HepG2 (cell line): ENCODE results near the gene SEC24D. TPM values are rescaled to one million over a fixed set of nuclear protein-coding genes. Genes with fewer than 3 reads are reported as not detected.

Experiments used
- ATAC-seq: fragments of 200-7000 bp; cut with Tn5 transposase; 3 replicates; pipeline ENCODE4 v1.9.1; 2020; ENCODE audit warnings: mild to moderate bottlenecking, moderate library complexity
- BruUV-seq: library from RNA; stranded (reverse); fragments of 400-500 nt; replicated peaks from 2 replicates; lab custom pipeline; 2021; lab: Mats Ljungman, UMichigan
- CTCF ChIA-PET: fragments of 300-600 bp; formaldehyde crosslinking; extraction: SDS; loops from one replicate; lab custom pipeline; 2021; ENCODE audit warnings: low total read pairs, inconsistent platforms, low intra/inter-chr PET ratio; lab: Yijun Ruan, JAX
- POLR2A ChIA-PET: fragments of 350-600 bp; sonication (Branson Sonifier 250); formaldehyde crosslinking; loops from one replicate; lab custom pipeline; 2020; ENCODE audit warnings: antibody characterized with exemption, inconsistent platforms; lab: Yijun Ruan, JAX
- DNase-seq: peaks from one replicate; pipeline ENCODE4 v3.0.0-alpha.2; 2015; ENCODE audit warnings: low spot score
- FAIRE-seq: peaks from 3 replicates; lab custom pipeline; 2011; peaks lifted over from hg19 to GRCh38; lab: Jason Lieb, UNC
- H2AFZ ChIP-seq: one replicate; pipeline ENCODE4 v1.6.1; 2011; ENCODE audit warnings: low read length, inconsistent platforms
- H3K27ac ChIP-seq: fragments of 300-600 bp; 3 replicates; pipeline ENCODE4 v1.8.0; 2011; ENCODE audit warnings: mixed run types, mild to moderate bottlenecking, mixed read lengths, low read length, inconsistent platforms; ENCODE audit not compliant: insufficient read depth; ENCODE audit errors: extremely low read length
- H3K27me3 ChIP-seq, 2 experiments: fragments of 200-600 bp in 1 of 2; 2 replicates in 1 of 2; 3 replicates in 1 of 2; pipeline versions ENCODE4 v1.6.0 to v1.8.0; 2011; ENCODE audit warnings: low read length in 2 of 2, mild to moderate bottlenecking in 2 of 2, moderate library complexity in 2 of 2, inconsistent platforms in 1 of 2; ENCODE audit not compliant: insufficient read depth in 2 of 2, control insufficient read depth in 1 of 2
- H3K36me3 ChIP-seq, 2 experiments: fragments of 200-600 bp in 1 of 2; replicated peaks in 1 of 2; 2 replicates in 1 of 2; 3 replicates in 1 of 2; pipeline versions ENCODE4 v1.5.1 to v1.8.0; 2011; ENCODE audit warnings: low read length in 2 of 2, inconsistent platforms in 1 of 2; ENCODE audit not compliant: insufficient read depth in 2 of 2, control insufficient read depth in 1 of 2
- H3K4me1 ChIP-seq: 2 replicates; pipeline ENCODE4 v1.5.1; 2012; ENCODE audit warnings: low read length, inconsistent platforms; ENCODE audit not compliant: insufficient read depth
- H3K4me2 ChIP-seq: 2 replicates; pipeline ENCODE4 v1.6.0; 2011; ENCODE audit warnings: low read depth, low read length, inconsistent platforms
- H3K4me3 ChIP-seq, 3 experiments: fragments of 200-600 bp in 1 of 3; sonication (generic), shearing (Covaris generic) in 1 of 3; replicated peaks in 1 of 3; 2 replicates each; pipeline ENCODE4 v1.5.1; 2011 to 2016; ENCODE audit warnings: low read length in 3 of 3, inconsistent platforms in 2 of 3, low read depth in 2 of 3, mild to moderate bottlenecking in 2 of 3, control low read depth in 1 of 3, mixed read lengths in 1 of 3; ENCODE audit not compliant: insufficient read depth in 1 of 3
- H3K79me2 ChIP-seq: one replicate; pipeline ENCODE4 v1.6.1; 2011; ENCODE audit warnings: low read length, inconsistent platforms; ENCODE audit not compliant: insufficient read depth
- H3K9ac ChIP-seq: 2 replicates; pipeline ENCODE4 v1.6.0; 2011; ENCODE audit warnings: mild to moderate bottlenecking, low read depth, low read length, inconsistent platforms; ENCODE audit not compliant: insufficient read depth
- H3K9me3 ChIP-seq: 2 replicates; pipeline ENCODE4 v1.5.1; 2012; ENCODE audit warnings: mild to moderate bottlenecking, low read length
- H4K20me1 ChIP-seq: 2 replicates; pipeline ENCODE4 v1.6.0; 2011; ENCODE audit warnings: inconsistent platforms, mild to moderate bottlenecking, low read length, moderate library complexity; ENCODE audit not compliant: insufficient read depth
- ESRRA ChIP-seq: sonication (generic); formaldehyde crosslinking; IDR thresholded peaks from 2 replicates; pipeline ENCODE4 v1.5.1; 2020; ENCODE audit warnings: mild to moderate bottlenecking, low read depth, missing genetic modification reagents
- GZF1 ChIP-seq: sonication (generic); formaldehyde crosslinking; IDR thresholded peaks from 2 replicates; pipeline ENCODE4 v1.5.1; 2020; ENCODE audit warnings: mild to moderate bottlenecking, missing genetic modification reagents
- HNF1B ChIP-seq: sonication (generic); formaldehyde crosslinking; IDR thresholded peaks from 2 replicates; pipeline ENCODE4 v1.5.1; 2020; ENCODE audit warnings: mild to moderate bottlenecking, moderate library complexity, missing genetic modification reagents
- KDM1A ChIP-seq: IDR thresholded peaks from 2 replicates; pipeline ENCODE4 v1.6.1; 2016; ENCODE audit warnings: missing compliant biosample characterization
- MAX ChIP-seq: IDR thresholded peaks from 2 replicates; pipeline ENCODE4 v1.6.1; 2012; ENCODE audit warnings: inconsistent platforms
- MBNL3 ChIP-seq: fragments of 250-450 bp; sonication (Bioruptor Pico); conservative IDR thresholded peaks from 2 replicates; pipeline ENCODE4 v1.8.0; 2022; ENCODE audit warnings: mild to moderate bottlenecking, inconsistent platforms
- NFE2 ChIP-seq: sonication (generic); formaldehyde crosslinking; IDR thresholded peaks from 2 replicates; pipeline ENCODE4 v1.4.0; 2020; ENCODE audit warnings: missing genetic modification reagents
- NR3C1 ChIP-seq: sonication (generic); formaldehyde crosslinking; IDR thresholded peaks from 2 replicates; pipeline ENCODE4 v1.4.0; 2020; ENCODE audit warnings: missing genetic modification reagents
- NRL ChIP-seq: sonication (generic); formaldehyde crosslinking; IDR thresholded peaks from 2 replicates; pipeline ENCODE4 v1.5.0; 2020; ENCODE audit warnings: missing genetic modification reagents, mild to moderate bottlenecking, moderate library complexity, borderline replicate concordance
- ZBTB25 ChIP-seq: IDR thresholded peaks from 2 replicates; pipeline ENCODE4 v1.6.1; 2018; ENCODE audit warnings: missing genetic modification reagents
- ZFX ChIP-seq: sonication (generic); formaldehyde crosslinking; IDR thresholded peaks from 2 replicates; pipeline ENCODE4 v1.4.0; 2020; ENCODE audit warnings: mild to moderate bottlenecking, low read depth, missing genetic modification reagents, moderate library complexity
- ZNF138 ChIP-seq: sonication (generic); formaldehyde crosslinking; IDR thresholded peaks from 2 replicates; pipeline ENCODE4 v1.5.0; 2020; ENCODE audit warnings: mild to moderate bottlenecking, low read depth, missing genetic modification reagents
- ZNF33B ChIP-seq: sonication (generic); formaldehyde crosslinking; IDR thresholded peaks from 2 replicates; pipeline ENCODE4 v1.5.1; 2020; ENCODE audit warnings: mild to moderate bottlenecking, missing genetic modification reagents
- ZNF678 ChIP-seq: sonication (generic); formaldehyde crosslinking; IDR thresholded peaks from 2 replicates; pipeline ENCODE4 v1.4.0; 2020; ENCODE audit warnings: mild to moderate bottlenecking, missing genetic modification reagents
- WGBS: methylation state at CpG from one replicate; pipeline ENCODE4 v1.1.6; 2017; ENCODE audit warnings: low lambda C conversion rate; 5-methylcytosine and 5-hydroxymethylcytosine counted together
- in situ Hi-C: cut with HindIII; loops from 2 replicates; pipeline ENCODE4 v1.10.0; 2017; ENCODE audit warnings: low pct_unique_long_range_greater_than_20kb; ENCODE audit not compliant: extremely low pct_ligation_motif_present
- intact Hi-C: fragments of 100-400 bp; cut with micrococcal nuclease; formaldehyde crosslinking; loops from one replicate; pipeline ENCODE4 v1.10.0; 2022; ENCODE audit not compliant: unreplicated experiment
- polyA plus RNA-seq, 8 experiments: library from polyadenylated mRNA; depleted of rRNA in 3 of 8; stranded (reverse) in 7 of 8; unstranded in 1 of 8; fragments of >200 nt; fragmentation: Illumina TruSeq in 4 of 8; extraction: Trizol in 4 of 8; gene quantifications; 2 replicates each; pipeline versions ENCODE4 v1.2.1 to v1.2.3, GENCODE V29; 2011 to 2016; ENCODE audit warnings: low read depth in 4 of 8, missing spikeins in 1 of 8, mixed read lengths in 1 of 8; ENCODE audit not compliant: insufficient read depth in 1 of 8
- total RNA-seq, 5 experiments: library from RNA; depleted of rRNA; stranded (reverse); fragments of >200 nt; fragmentation: Illumina TruSeq; extraction: Trizol; gene quantifications; 2 replicates each; pipeline ENCODE4 v1.2.3, GENCODE V29; 2016; ENCODE audit warnings: low read depth in 1 of 5
- TF ChIP-seq, protein P1 (sequence below): sonication (generic); formaldehyde crosslinking; IDR thresholded peaks from 2 replicates; pipeline ENCODE4 v1.4.0; 2020; ENCODE audit warnings: mild to moderate bottlenecking, missing genetic modification reagents
- TF ChIP-seq, protein P2 (sequence below): IDR thresholded peaks from 2 replicates; pipeline ENCODE4 v1.6.1; 2016
- TF ChIP-seq, protein P3 (sequence below): sonication (generic); formaldehyde crosslinking; IDR thresholded peaks from 2 replicates; pipeline ENCODE4 v1.4.0; 2020; ENCODE audit warnings: missing genetic modification reagents, mild to moderate bottlenecking, borderline replicate concordance
- TF ChIP-seq, protein P4 (sequence below): sonication (generic); formaldehyde crosslinking; IDR thresholded peaks from 2 replicates; pipeline ENCODE4 v1.8.1; 2023; ENCODE audit warnings: mild to moderate bottlenecking, missing genetic modification reagents

SEC24D gene
- total and polyA plus RNA-seq, 2 of the 13 experiments (the other 11 are each of a cell fraction or from before 2014, with no cell fraction given), result 30.0 to 51.1 TPM

DNA sequence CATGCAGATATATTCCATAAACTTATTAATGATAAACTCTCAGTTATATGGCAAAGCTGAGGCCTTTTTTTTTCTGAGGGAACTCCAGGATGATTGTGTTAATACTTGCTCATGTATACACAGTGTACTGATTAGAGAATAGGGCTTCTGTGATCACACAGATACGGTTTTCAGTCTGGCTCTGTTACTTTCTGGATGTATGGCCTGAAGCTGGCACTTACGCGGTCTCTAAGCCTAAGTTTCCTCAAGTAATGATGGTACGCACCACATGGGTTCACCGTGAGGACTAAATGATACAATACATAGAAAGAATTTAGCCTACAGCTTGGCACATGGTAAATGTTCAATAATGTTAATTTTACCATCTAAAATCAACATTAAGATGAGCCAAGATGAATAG lies 73.8 kb downstream of the SEC24D start:
- intact Hi-C loops (no loop called here), in situ Hi-C loops (no loop called here)
- BruUV-seq, result no TSS peak
- ATAC-seq (no peak), FAIRE-seq (no peak), DNase-seq (no peak)
- ChIA-PET POLR2A (no interaction called here), CTCF (no interaction called here)
- Histone ChIP-seq H3K79me2 (no peaks in the 10 kb centered on the region), H4K20me1 (peaks cover 3% of the 10 kb centered on the region; the same call in 1 of the 2 replicates), H3K4me2 (no peak overlapping the region), H2AFZ (no peak overlapping the region), H3K27me3 (no peaks in the 10 kb centered on the region), H3K4me1 (peaks cover 25% of the 10 kb centered on the region), H3K9me3 (no peaks in the 10 kb centered on the region), H3K9ac (no peak overlapping the region), H3K36me3 (peaks cover 14 to 59% of the 10 kb centered on the region in 2 experiments), H3K4me3 (no peak overlapping the region), H3K27ac (no peak overlapping the region)
- 96% methylated on average over 5 of the region's 5 CpGs for WGBS
- TF ChIP-seq, protein P1, sequence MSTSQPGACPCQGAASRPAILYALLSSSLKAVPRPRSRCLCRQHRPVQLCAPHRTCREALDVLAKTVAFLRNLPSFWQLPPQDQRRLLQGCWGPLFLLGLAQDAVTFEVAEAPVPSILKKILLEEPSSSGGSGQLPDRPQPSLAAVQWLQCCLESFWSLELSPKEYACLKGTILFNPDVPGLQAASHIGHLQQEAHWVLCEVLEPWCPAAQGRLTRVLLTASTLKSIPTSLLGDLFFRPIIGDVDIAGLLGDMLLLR (CRISPR knock-in tag), result no peak
- TF ChIP-seq, protein P2, sequence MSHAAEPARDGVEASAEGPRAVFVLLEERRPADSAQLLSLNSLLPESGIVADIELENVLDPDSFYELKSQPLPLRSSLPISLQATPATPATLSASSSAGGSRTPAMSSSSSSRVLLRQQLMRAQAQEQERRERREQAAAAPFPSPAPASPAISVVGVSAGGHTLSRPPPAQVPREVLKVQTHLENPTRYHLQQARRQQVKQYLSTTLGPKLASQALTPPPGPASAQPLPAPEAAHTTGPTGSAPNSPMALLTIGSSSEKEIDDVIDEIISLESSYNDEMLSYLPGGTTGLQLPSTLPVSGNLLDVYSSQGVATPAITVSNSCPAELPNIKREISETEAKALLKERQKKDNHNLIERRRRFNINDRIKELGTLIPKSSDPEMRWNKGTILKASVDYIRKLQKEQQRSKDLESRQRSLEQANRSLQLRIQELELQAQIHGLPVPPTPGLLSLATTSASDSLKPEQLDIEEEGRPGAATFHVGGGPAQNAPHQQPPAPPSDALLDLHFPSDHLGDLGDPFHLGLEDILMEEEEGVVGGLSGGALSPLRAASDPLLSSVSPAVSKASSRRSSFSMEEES (CRISPR knock-in tag), result no peak
- TF ChIP-seq ZBTB25 (CRISPR knock-in tag), result no peak
- TF ChIP-seq MBNL3 (CRISPR knock-in tag), result no peak
- TF ChIP-seq GZF1 (CRISPR knock-in tag), result no peak
- no peak for TF ChIP-seq ZNF33B (CRISPR knock-in tag)
- TF ChIP-seq ZFX (CRISPR knock-in tag), result no peak
- TF ChIP-seq NR3C1 (CRISPR knock-in tag), result no peak
- TF ChIP-seq NRL (CRISPR knock-in tag), result no peak
- no peak for TF ChIP-seq ZNF678 (CRISPR knock-in tag)
- TF ChIP-seq KDM1A (CRISPR knock-in tag), result no peak
- TF ChIP-seq, protein P3, sequence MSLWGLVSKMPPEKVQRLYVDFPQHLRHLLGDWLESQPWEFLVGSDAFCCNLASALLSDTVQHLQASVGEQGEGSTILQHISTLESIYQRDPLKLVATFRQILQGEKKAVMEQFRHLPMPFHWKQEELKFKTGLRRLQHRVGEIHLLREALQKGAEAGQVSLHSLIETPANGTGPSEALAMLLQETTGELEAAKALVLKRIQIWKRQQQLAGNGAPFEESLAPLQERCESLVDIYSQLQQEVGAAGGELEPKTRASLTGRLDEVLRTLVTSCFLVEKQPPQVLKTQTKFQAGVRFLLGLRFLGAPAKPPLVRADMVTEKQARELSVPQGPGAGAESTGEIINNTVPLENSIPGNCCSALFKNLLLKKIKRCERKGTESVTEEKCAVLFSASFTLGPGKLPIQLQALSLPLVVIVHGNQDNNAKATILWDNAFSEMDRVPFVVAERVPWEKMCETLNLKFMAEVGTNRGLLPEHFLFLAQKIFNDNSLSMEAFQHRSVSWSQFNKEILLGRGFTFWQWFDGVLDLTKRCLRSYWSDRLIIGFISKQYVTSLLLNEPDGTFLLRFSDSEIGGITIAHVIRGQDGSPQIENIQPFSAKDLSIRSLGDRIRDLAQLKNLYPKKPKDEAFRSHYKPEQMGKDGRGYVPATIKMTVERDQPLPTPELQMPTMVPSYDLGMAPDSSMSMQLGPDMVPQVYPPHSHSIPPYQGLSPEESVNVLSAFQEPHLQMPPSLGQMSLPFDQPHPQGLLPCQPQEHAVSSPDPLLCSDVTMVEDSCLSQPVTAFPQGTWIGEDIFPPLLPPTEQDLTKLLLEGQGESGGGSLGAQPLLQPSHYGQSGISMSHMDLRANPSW (CRISPR knock-in tag), result no peak
- no peak for TF ChIP-seq NFE2 (CRISPR knock-in tag)
- TF ChIP-seq ZNF138 (CRISPR knock-in tag), result no peak
- TF ChIP-seq HNF1B (CRISPR knock-in tag), result no peak
- TF ChIP-seq, protein P4, sequence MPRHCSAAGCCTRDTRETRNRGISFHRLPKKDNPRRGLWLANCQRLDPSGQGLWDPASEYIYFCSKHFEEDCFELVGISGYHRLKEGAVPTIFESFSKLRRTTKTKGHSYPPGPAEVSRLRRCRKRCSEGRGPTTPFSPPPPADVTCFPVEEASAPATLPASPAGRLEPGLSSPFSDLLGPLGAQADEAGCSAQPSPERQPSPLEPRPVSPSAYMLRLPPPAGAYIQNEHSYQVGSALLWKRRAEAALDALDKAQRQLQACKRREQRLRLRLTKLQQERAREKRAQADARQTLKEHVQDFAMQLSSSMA (CRISPR knock-in tag), result no peak
- no peak for TF ChIP-seq MAX
- no peak for TF ChIP-seq ESRRA
